Activated CD8-positive, alpha-beta memory T cell treated with anti-CD3 and anti-CD28 coated beads for 4 hours (primary cell): Measurements from ENCODE around the gene LPP.
"Not testable (repeated sequence)": the region's sequence is repeated elsewhere in the genome, so short reads cannot be mapped to it uniquely, and the experiment has no call there.

Experiments
- DNase-seq, 2 donors: peaks; one replicate each; pipeline ENCODE4 v3.0.0-alpha.2; 2020; ENCODE audit warnings: low read depth in 2 of 2

LPP gene

DNA sequence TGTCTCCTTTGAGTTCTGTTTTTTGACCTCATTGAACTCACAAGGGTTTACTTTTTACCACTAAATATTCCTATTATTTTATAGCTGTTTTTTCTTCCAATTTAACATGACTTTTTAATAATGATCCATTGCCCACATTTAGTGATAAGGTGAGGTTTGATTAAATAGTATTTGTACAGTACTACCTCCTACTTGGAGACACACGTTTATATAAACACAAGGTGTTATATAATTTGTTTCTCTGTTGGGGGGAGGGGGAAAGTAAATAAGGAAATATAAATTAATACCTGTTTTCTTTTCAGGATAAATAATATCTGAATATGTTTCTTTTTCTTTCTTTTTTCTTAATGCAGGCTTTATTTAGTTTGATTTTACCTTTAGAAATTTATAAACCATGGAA is 281.3 kb downstream of the LPP start:
- no peak for DNase-seq

DNA sequence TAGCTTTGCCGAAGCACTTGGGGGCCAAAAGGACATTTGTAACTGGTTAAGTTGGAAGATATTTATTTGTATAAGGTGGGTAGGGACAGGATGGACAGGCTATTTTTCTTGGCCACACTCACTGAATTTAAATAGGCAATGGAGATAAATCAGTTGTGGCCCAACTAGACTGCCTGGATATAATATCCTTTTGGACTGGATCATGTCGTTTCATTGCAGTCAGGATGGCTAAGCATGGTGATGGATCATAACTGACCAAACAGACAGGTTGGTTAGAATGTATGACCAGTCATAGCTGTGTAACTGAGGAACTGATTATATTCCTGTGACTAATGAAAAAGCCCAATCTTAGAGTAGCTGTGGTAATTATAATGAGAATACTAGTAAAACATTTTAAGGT is 284.0 kb downstream of the LPP start:
- DNase-seq: no peak

DNA sequence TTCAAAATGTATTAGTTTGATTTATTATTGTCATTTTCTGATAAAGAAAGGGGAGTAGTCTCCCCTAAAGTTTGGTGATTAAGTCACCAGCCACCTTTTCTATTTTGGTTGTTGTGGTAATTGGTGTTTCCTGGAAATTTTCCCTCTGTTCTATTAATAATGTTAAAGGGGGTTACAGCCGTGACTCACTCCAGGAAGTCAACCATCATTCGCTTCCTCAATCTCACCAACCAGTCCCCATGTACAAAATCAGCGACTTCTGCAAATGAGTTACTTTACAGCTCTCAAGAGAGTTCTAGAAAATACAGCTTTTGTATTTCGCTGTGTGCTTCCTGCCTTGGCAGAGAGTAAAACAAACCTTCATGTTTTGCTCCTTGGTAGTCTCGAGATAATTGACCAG is 285.1 kb downstream of the LPP start:
- DNase-seq: peak in 1 of 2 donors; percentile 33

DNA sequence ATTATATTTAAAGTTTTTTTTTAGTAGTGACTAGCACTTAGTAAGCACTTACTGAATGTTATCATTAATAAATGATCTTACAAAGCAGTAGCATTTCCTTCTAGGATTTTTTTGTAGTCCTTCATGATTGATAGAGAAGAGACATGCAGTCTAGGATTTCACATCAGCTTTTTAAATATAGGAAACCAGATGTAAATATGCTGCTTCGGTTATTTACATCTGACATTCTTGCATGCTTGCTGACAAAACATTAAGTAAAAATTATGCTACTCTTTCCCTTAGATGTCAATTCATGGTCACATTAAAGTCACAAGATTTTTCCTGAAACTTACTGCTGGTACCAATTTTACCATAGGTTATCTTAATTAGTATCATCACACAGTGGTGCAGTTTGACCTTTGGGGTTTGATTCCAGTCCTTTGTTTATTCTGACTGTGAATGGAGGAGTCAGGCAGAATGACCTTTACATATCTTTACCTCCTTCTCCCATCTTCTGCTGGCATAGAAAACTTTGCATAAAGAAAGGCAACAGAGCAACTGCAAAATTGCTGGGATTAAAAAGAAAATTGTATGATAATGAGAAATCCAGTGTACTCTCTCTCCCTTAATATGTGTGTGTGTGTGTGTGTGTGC is 286.5 kb downstream of the LPP start:
- DNase-seq: no peak

DNA sequence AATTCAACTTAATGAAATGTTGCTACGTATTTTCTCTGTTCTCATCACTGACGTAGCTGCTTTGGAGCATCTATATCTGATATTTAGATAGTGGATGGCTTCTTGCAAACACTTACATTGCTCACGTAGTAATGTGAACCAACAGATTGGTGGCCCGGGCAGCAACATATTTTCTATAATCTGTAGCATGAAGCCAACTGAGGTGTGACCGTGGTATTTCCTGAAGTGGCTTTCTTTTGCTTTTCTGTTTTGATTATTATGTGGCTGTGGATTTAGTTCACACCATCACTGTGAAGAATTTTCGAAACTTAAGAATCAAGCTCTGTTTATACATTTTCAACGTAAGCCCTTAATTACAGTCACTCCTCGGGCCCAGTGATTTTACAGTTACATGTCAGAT is 288.5 kb downstream of the LPP start:
- no peak for DNase-seq

DNA sequence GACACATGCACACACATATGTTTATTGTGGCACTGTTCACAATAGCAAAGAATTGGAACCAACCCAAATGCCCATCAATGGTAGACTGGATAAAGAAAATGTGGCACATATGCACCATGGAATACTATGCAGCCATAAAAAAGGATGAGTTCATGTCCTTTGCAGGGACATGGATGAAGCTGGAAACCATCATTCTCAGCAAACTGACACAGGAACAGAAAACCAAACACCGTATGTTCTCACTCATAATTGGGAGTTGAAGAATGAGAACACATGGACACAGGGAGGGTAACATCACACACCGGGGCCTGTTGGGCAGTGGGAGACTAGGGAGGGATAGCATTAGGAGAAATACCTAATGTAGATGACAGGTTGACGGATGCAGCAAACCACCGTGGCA is 291.2 kb downstream of the LPP start:
- not testable (repeated sequence) for DNase-seq

DNA sequence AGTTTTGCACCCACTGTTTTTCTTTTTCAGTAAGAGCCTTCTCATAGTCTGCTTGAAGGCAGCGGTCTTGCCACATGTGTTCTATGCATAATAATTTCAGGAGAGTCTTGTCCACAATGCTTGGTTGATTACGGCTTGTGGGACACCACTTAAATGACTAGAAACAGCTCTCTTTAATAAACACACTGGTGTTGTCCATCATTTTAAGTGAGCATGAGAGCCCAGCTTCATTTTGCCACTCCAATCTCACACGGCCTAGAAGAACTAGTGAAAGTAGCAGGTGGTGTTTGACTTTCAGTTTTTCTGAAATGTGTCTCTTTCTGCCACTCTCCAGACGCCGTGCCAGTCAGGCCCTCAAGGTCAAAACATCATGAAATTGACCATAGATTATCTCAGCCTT is 292.1 kb downstream of the LPP start:
- no peak for DNase-seq

DNA sequence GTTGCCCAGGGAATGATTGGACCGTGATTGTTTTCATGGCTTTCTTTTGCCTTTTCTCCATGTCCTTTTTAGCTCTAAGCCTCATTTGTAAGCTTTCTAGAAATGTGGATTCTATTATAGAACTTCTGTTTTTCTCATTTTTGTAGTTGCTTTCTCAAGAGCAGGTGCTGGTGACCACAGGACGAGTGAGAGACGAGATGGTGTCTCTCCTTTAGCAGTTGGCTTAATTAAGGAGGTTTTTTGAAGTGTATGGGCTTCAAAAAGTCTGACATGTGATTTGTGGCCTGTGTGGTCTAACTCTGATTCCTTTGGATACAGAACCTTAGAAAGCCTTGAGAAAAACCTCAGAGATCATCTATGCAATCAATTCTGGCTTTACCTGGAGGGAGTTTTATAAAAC is 292.8 kb downstream of the LPP start:
- DNase-seq: no peak

DNA sequence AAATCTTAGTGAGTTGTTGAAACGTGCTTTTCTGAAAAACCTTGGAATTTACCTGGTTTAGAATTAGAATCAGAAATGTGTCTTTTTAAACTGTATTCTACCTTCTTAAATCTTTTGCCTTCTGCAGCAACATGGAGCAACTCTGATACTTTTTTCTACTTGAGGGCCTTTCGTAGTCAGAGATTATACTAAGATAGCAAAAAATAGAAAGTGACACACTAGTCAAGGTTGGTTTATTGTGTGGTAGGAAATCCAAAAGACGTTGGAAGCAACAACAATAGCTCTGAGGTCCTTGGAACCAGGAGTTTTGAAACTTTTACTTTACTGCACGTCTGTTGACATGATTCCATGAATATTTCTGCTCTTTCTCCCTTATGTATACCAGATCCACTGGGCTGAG is 294.9 kb downstream of the LPP start:
- no peak for DNase-seq

DNA sequence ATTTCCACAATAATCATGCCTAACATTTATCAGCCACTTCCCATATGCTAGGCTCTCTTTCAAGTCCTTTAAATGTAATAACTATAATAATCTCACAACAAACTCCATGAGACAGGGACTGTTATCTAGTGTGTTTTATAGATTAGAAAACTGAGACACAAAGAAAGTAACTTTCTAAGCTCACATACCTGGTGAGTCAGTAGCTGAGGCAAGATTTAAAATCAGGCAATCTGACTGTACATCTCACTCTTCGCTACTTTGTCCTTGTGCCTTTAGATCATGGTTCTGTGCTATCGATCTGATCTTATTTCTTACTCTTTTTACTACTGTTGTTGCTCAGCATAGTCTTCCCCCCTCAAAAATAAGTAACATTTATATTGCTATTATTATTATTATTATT is 295.5 kb downstream of the LPP start:
- no peak for DNase-seq

DNA sequence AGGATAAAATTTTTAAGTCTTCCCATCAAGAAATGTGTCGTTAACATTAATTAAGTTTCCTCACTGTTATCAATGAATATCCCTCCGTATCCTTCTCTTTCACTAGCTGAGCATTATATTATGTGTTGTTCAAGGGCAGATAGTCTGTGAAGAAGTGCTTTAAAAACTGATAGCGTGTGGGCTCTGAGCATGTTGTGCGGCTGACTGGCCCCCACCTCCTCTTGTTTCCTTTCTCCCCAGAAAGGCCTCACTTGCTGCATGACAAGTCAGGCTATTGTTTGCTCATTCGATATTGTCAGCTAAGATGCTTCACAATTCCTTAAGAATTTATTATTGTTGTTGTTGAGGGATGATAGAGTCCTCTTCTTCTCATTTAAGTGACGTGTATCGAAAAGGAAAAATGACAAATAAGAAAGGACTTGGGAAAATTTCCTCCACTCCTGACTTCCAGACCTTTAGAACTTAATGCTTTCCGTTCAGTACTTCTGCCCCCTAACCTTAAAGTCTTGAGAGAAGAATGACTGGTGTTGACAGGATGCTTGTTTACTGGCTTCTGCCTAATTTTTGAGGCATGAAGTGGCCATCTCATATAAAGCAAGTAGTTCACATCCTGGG is 298.3 kb downstream of the LPP start:
- DNase-seq: no peak

DNA sequence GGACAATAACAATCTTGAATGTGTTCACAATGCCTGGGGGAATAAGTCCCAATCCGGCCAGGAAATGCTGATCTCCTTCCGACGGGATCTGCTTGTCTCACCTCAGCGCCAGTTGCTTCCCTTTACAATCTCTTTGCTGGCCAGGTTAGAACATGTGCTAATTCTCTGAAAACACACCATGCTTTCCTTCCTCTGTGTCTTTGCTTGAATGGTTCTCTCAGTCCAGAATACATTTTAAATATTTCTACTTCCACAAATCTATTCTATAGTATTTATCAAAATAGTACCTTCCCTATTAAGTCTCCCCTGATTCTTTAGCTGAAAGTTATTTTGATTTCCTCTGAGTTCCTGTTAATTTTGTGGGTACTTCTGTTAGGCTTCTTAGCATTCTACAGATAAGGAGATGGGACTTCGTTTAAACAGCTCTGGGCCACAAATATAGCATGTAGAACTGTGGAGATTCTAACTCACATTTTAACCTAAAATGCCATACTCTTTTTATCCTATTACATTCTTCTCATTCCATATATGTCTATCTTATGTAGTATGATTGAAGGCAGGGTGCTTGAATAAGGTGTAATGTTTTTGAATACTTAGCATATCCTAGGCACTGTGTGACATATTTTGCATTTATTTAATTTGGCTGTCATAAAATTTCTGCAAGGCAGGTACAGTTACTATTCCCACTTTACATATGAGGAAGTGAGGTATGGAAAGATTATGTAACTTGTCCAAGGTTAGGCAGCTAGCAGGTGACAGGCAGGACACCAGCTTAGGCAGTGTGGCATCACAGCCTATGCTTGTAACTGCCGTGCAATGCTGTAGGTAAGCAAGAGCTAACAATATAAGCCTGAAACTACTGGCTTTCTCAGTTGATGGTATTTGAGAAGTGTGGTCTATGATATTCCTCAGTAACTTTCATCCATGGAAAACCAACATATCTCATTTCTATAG is 299.8 kb downstream of the LPP start:
- DNase-seq: no peak

DNA sequence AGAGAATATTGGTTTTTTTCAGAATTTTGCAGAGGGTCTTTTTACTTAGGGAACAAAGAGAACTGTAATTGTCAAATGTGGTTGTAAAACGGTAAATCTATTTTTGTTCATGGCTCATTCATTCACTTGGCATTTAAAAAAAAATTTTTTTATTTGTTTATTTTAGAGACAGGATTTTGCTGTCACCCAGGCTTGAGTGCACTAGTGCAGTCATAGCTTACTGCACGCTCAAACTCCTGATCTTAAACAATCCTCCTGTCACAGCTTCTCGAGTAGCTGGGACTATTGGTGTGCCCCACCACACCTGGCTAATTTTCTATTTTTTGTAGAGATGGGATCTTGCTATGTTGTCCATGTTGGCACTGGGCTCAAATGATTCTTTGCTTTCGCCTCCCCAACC is 301.8 kb downstream of the LPP start:
- DNase-seq: no peak

DNA sequence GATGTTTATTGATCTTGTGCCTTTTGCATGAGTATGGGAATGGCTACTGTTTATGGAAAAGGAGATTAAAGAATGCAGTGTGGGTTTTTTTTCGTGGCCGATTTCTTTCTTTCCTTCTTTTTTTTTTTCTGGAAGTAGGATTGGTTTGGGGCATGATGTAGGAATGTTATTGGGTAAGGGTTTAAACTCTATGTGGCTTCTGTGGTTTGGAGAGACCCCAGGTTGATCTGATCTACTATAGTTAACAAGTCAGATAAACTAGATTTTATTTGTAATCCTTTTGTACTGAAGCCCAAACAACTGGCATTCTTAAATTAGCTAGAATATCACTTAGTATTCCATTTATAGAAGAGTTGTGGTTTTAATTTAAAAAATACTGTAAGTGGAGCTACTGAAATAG is 304.8 kb downstream of the LPP start:
- DNase-seq: no peak

DNA sequence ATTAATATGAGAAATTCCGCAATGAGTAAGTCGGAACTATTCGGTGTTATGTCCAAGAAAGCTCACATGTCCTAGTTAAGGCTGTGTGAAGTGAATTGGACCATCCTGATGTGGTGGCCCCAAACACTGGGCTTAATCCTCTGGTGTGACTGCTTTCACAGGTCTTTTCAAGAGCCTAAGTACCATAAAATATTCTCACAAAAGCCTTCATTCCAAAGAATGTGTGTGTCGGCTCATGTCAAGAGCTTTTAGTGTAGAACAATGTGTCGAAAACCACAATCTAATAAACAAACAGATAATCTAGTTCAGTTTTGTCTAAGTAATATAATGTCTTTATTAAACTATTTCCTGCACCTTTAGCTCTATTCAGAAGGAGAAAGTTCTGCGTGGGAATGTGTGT is 311.4 kb downstream of the LPP start:
- no peak for DNase-seq

DNA sequence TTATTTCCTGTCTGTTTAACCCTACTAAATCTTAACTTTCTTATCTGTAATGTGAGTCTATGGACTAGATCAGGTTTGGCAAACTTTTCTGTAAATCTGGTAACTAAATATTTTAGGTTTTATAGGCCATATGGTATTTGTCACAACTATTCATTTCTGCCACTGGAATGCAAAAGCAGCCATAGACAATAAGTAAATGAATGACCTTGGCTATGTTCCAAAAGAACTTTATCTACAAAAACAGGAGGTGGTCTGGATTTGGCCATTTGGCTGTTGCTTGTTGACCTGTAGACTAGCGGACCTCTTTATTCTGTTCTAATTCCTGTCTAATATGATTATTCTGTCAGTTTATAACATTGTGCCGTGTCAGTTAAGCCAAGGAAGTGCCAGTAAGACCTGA is 314.2 kb downstream of the LPP start:
- no peak for DNase-seq

DNA sequence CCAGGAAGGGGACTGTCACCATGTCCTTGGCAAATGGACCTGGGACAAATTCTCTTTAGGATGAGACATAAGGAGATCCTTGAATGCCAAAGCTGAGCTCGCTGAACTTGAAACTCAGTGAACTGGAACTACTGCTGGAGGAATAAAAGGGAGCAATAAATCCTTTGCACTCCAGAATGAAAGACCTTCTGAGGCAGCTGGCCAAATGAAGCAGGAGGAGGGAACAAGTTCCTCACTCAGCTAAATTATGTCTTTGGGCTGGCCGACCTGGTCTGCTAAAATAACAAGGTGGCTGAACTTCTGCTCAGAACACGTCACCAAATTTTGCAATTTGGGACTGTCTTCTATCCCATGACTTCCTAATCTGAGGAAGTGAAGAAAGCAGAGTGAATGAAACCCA is 314.7 kb downstream of the LPP start:
- DNase-seq: no peak

DNA sequence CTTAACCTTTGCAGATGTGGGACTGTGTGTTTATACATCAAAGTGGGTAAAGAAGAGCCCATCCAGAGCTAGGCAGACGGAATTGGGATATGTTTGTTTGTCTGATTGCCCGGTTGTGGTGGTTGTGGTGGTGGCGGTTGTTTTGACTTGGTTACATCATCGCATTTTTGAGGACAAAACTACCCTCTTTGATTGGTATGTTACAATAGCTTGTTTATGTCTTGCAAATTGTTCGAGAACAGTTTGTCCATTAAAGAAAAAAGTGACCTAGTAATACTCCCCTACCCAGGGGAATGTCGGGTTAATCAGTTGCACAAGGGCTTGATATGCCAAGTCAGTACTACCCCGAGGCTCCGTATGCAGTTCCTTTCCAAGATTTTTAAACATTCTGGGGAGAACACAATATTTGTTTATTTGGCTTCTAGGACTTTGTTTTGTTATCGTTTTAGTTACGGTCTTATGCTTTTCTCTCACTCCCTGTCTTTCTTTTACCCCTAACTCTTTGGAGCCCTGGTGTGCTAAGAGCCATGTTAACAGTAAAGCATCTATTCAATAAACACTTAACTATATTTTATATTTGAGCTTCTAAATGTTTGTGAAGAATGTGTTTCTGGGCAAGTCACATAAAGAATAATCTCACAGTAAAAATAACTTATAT is 315.4 kb downstream of the LPP start:
- no peak for DNase-seq

DNA sequence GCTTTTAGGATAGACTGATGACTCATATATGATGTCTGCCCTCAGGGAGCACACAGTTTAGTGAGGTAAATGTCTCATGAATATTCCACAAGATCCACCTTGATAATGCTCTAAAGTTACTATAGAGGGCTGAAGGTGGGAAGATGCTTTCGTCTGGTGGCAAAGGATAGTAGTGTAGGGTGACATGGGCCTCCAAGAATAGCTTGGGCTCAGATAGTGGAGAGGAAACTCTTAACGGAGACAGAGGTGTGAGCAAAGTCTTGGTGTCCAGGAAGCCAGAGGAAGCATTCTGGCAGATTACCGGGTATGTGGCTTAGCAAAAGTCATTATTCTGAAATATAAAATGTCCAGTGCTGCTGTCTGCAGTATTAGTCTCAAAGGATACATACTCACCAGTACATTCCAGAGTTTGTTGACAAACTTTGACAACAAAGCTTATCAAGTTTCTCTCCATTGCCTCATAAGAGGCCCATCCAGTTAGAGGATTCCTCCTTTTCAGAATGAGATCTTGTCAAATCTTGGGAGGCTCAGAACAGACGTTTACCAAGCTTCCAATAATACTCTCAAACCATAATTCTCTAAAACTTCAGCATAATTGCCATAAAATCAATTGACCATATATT is 316.7 kb downstream of the LPP start:
- DNase-seq: no peak

DNA sequence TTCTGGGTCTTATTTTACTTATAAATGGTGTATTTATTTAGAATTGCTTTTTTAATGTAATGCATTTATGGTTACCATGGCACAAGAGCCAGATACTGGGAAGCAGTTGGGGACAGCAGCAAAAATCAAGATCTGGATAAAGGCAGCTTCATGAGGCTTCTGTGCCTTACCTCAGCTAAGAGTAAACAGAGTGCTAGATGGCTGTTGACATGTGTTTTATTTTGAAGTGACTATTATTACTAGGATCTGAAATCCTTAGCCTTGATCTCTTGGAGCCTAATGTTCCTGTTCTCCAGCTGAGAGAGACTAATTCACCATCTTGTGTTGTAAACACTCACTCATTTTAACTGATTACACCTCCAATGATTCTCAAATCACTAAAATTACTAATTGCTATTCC is 317.8 kb downstream of the LPP start:
- DNase-seq: no peak

DNA sequence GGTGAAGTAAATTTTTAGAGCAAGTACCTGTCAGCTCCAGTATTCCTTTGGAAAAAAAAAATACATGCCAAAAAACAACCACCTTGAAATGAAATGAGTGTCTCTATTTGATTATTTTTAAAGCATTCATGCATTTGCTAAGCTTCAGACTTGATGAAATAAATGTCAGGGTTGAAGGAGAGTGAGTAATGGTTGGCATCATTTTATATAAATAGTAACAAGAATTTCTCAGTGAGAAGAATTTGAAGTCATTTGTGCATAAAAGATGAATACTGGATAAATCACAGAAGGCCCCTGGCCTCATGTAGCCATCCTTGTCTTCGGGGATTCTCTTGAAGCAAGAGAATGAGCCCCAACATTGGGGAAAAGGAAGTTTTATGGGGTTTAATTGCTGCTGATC is 318.4 kb downstream of the LPP start:
- no peak for DNase-seq

DNA sequence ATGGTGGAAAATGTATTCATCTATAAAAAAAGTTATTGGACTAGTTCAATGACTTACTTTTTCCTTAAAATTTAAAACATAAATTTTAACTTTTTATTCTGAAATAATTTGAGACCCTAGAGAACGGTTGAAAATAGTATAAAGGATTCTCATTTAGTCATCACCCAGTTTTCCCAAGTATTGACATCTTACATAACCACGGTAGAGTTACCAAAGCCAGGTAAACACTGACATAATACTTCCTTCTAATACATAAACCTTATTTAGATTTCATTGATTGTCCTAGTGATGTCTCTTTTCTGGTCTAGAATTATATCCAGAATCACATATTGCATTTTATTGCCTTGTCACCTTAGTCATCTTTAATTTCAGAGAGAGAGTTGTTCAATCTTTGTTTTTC is 319.1 kb downstream of the LPP start:
- no peak for DNase-seq
